Motor neuron (in vitro differentiated cells): ENCODE results near the gene TLR4. TPM values are rescaled to one million over a fixed set of nuclear protein-coding genes. Genes with fewer than 3 reads are reported as not detected.

Source experiments
- ATAC-seq, 8 experiments: fragments of 200-7000 bp; cut with Tn5 transposase; replicated peaks in 6 of 8; 2 replicates each; pipeline ENCODE4 v1.8.0; 2021; ENCODE audit warnings: mild to moderate bottlenecking in 8 of 8, moderate library complexity in 8 of 8
- H3K27ac ChIP-seq, 2 donors: fragments of 250-450 bp; sonication (Bioruptor Pico); 2 replicates each; pipeline ENCODE4 v1.9.0; 2021; ENCODE audit warnings: antibody characterized with exemption in 2 of 2, mild to moderate bottlenecking in 2 of 2, moderate library complexity in 1 of 2
- H3K4me1 ChIP-seq, 2 donors: fragments of 250-450 bp; sonication (Bioruptor Pico); replicated peaks in 1 of 2; 2 replicates each; pipeline ENCODE4 v1.6.1; 2021; ENCODE audit warnings: antibody characterized with exemption in 2 of 2, mild to moderate bottlenecking in 2 of 2, moderate library complexity in 1 of 2
- H3K4me3 ChIP-seq, 5 donors: fragments of 250-450 bp; sonication (Bioruptor Pico); 2 replicates each; pipeline ENCODE4 v1.9.0; 2021; ENCODE audit warnings: antibody characterized with exemption in 5 of 5, mild to moderate bottlenecking in 5 of 5, moderate library complexity in 4 of 5
- WGBS, 10 experiments: fragments of 450-650 bp; shearing (Covaris generic); methylation state at CpG; one replicate each; pipeline ENCODE4 v1.0.0; 2022; 5-methylcytosine and 5-hydroxymethylcytosine counted together
- in situ Hi-C, 9 experiments: fragments of 400-800 bp; cut with MboI; loops; one replicate each; pipeline ENCODE4 v1.15.0; 2021; ENCODE audit warnings: low sequenced_read_pairs in 9 of 9, low pct_unique_long_range_greater_than_20kb in 2 of 9; ENCODE audit not compliant: unreplicated experiment in 9 of 9
- total RNA-seq, 8 experiments: library from RNA; unstranded; fragments of 300-600 nt; gene quantifications; 2 replicates each; pipeline versions ENCODE4 v1.2.3 to v1.2.4, GENCODE V29; 2022

TLR4 gene
- total RNA-seq, 8 experiments from 2014 or later: 0.13 to 13.2 (median 0.76) TPM

- in situ Hi-C loops: no loop called here
- ATAC-seq: peak in 5 of 8 experiments; percentile 64 to 87 (median 74)
- Histone ChIP-seq H3K27ac (peak overlapping the region in 1 of 2 donors; percentile 70), H3K4me3 (no peak overlapping the region), H3K4me1 (peaks cover 64 to 67% of the 10 kb centered on the region in 2 donors)
- 0 to 80% (median 21%) methylated on average over 1 to 4 of the region's 7 CpGs; no CpG with 5 or more reads in 2 of the 10 experiments for WGBS, 10 experiments
Observed at GRCh38 chr9:117737721-117738226, 33.6 kb downstream of the TLR4 start.

GRCh38 chr9:117739206-117739605 is 35.0 kb downstream of the TLR4 start:
- Histone ChIP-seq H3K4me3 (no peak overlapping the region), H3K4me1 (peaks cover 58 to 62% of the 10 kb centered on the region in 2 donors), H3K27ac (no peak overlapping the region)
- ATAC-seq: peak in 2 of 8 experiments; percentile 13 to 14
- WGBS, 10 experiments: 0 to 93% (median 43%) methylated on average over 1 to 8 of the region's 10 CpGs; no CpG with 5 or more reads in 2 of the 10 experiments
- in situ Hi-C loops: no loop called here

DNA sequence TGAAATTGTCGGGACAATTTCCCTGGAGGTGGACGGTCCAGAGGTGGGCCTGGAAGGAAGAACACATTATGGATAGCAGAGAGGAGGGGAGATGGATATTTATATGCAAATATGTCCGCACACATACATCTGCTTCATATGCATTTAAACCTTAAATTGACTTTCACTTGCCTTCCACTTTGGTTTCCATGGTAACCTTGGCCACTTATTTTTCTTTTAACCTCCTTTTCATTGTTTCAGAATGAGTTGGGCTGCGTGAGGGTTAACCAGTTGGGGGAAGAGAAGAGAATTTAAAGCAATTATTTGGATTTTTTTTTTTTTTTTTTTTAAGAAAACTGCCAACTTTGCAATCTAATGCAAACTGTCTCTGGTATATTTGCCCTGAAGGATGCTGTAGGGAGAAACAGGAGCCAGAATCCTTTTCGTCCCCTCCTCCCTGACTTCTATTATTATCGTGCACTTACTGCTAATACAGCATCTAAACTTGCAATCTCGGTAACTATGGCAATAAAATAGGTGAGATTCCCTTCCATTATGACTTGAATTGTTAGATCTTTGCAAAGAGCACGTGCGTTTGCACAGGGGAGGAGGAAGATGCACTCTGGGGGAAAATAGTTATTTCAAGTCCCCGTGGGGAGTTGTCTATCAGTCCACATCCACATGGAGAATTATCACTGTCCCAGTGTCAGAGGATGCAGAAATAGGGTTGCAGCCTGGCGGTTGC is 35.6 kb downstream of the TLR4 start:
- WGBS, 10 experiments: 4 to 74% (median 45%) methylated on average over 1 to 11 of the region's 11 CpGs
- ATAC-seq: peak in 4 of 8 experiments; percentile 24 to 59 (median 30)
- in situ Hi-C loops: no loop called here
- H3K4me3 ChIP-seq: no peak overlapping the region
- peaks cover 58 to 60% of the 10 kb centered on the region in 2 donors for H3K4me1 ChIP-seq
- no peak overlapping the region for H3K27ac ChIP-seq

GRCh38 chr9:117742131-117742530 is 37.9 kb downstream of the TLR4 start:
- no peak overlapping the region for H3K27ac ChIP-seq
- 0 to 68% (median 17%) methylated on average over 1 to 4 of the region's 4 CpGs; no CpG with 5 or more reads in 3 of the 10 experiments for WGBS, 10 experiments
- ATAC-seq: peak in 4 of 8 experiments; percentile 12 to 51 (median 40)
- H3K4me3 ChIP-seq: no peak overlapping the region
- in situ Hi-C loops: no loop called here
- peaks cover 57 to 59% of the 10 kb centered on the region in 2 donors for H3K4me1 ChIP-seq

- 44 to 100% (median 71%) methylated on average over 2 to 3 of the region's 3 CpGs for WGBS, 10 experiments
- H3K27ac ChIP-seq: no peak overlapping the region
- in situ Hi-C loops: no loop called here
- ATAC-seq: no peak
- no peak overlapping the region for H3K4me3 ChIP-seq
- peaks cover 37% of the 10 kb centered on the region in 2 donors for H3K4me1 ChIP-seq
Observed at GRCh38 chr9:117744369-117744768, 40.2 kb downstream of the TLR4 start.

DNA sequence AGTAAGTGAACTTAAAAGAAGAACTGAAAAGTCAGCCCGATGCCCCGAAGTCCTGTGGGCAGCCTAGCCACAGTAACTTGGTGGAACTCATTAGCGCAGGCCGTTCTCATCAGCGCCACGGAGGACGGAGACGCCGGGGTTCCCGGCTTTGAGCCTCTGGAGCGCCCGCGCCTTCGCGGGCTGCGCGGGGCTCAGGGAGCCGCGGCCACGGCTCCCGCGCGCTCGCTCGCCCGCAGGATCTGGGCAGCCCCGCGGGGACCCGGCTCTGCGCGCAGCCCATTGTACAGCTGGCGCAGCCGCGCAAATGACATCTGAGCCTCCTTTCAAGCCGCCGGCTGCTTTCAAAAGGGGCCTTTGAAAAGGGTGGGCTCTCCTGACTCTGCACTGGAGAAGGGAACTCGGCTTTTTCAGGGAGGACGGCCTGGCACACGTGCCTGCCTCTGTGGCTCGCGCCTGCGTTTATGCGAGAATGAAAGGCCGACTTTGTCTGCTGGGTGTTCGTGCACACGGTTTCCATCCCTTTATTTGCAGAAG is 40.7 kb downstream of the TLR4 start:
- H3K4me3 ChIP-seq: peak overlapping the region; percentile 15 to 23 (median 19)
- 0 to 61% (median 5%) methylated on average over 1 to 24 of the region's 46 CpGs; no CpG with 5 or more reads in 1 of the 10 experiments for WGBS, 10 experiments
- peak in 7 of 8 experiments; percentile 60 to 93 (median 84) for ATAC-seq
- H3K27ac ChIP-seq: no peak overlapping the region
- in situ Hi-C loops: no loop called here
- H3K4me1 ChIP-seq: peaks cover 31% of the 10 kb centered on the region in 2 donors

- in situ Hi-C loops: no loop called here
Observed at GRCh38 chr9:117745598-117745997, 41.4 kb downstream of the TLR4 start.

DNA sequence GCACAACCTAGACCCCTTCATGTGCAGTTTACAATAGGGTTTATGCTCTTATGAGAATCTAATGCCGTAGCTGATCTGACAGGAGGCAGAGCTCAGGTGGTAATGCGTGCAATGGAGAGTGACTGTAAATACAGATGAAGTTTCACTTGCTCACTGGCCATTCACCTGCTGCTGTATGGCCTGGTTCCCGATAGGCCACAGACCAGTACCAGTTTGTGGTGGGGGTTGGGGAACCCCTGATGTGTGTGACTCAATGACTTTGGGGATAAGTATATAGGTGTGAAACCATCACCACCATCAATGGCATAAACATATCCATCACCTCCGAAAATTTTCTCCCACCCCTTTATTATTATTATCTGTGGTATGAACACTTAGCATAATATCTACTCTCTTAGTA is 42.1 kb downstream of the TLR4 start:
- H3K27ac ChIP-seq: no peak overlapping the region
- 0 to 100% (median 67%) methylated on average over 1 to 3 of the region's 4 CpGs; no CpG with 5 or more reads in 4 of the 10 experiments for WGBS, 10 experiments
- in situ Hi-C loops: no loop called here
- no peak overlapping the region for H3K4me3 ChIP-seq
- peaks cover 18% of the 10 kb centered on the region in 2 donors for H3K4me1 ChIP-seq
- ATAC-seq: no peak

More at GRCh38 chr9:117745598-117745997, 41.4 kb downstream of the TLR4 start:
- Histone ChIP-seq H3K27ac (no peak overlapping the region), H3K4me1 (peaks cover 24% of the 10 kb centered on the region in 2 donors), H3K4me3 (no peak overlapping the region)
- 60 to 100% (median 87%) methylated on average over 1 to 6 of the region's 8 CpGs; no CpG with 5 or more reads in 3 of the 10 experiments for WGBS, 10 experiments
- no peak for ATAC-seq

GRCh38 chr9:117747386-117747970 is 43.3 kb downstream of the TLR4 start:
- in situ Hi-C loops: no loop called here
- no peak for ATAC-seq
- Histone ChIP-seq H3K4me1 (peaks cover 6% of the 10 kb centered on the region in 2 donors), H3K4me3 (no peak overlapping the region), H3K27ac (no peak overlapping the region)
- WGBS, 10 experiments: 39 to 93% (median 59%) methylated on average over 2 to 5 of the region's 5 CpGs; no CpG with 5 or more reads in 3 of the 10 experiments

- in situ Hi-C loops: loop anchor here in 1 of 9 experiments (25.0 kb wide), 1 partner anchor 263 kb away; no protein-coding TSS in a partner anchor
- 57 to 100% (median 80%) methylated on average over 1 to 2 of the region's 2 CpGs; no CpG with 5 or more reads in 3 of the 10 experiments for WGBS, 10 experiments
- Histone ChIP-seq H3K27ac (no peak overlapping the region), H3K4me1 (peaks cover 0 to 2% of the 10 kb centered on the region in 2 donors), H3K4me3 (no peak overlapping the region)
- ATAC-seq: no peak
Observed at GRCh38 chr9:117750401-117750800, 46.2 kb downstream of the TLR4 start.

DNA sequence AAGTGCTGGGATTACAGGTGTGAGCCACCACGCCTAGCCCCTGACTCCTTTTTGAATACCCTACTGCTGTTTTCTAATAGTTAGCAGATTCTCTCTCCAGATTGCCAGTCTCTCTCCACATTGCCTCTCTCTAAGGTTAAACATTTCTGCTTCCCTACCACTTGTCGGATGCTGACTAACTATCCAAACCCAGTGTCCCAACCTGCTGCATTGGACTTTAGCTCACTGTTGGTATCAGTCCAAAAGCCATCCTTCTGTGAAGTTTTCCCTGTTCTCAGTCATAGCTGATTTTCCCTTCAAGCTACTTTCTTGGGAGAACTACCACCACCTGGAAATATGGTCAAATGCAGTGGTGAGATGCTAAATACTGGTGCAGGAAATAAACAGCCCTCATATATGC is 48.7 kb downstream of the TLR4 start:
- Histone ChIP-seq H3K27ac (no peak overlapping the region), H3K4me1 (peaks cover 0 to 6% of the 10 kb centered on the region in 2 donors), H3K4me3 (no peak overlapping the region)
- 0 to 100% (median 100%) methylated on average over 1 to 2 of the region's 2 CpGs; no CpG with 5 or more reads in 6 of the 10 experiments for WGBS, 10 experiments
- in situ Hi-C loops: loop anchor here in 1 of 9 experiments (25.0 kb wide), 1 partner anchor 266 kb away; no protein-coding TSS in a partner anchor
- no peak for ATAC-seq

DNA sequence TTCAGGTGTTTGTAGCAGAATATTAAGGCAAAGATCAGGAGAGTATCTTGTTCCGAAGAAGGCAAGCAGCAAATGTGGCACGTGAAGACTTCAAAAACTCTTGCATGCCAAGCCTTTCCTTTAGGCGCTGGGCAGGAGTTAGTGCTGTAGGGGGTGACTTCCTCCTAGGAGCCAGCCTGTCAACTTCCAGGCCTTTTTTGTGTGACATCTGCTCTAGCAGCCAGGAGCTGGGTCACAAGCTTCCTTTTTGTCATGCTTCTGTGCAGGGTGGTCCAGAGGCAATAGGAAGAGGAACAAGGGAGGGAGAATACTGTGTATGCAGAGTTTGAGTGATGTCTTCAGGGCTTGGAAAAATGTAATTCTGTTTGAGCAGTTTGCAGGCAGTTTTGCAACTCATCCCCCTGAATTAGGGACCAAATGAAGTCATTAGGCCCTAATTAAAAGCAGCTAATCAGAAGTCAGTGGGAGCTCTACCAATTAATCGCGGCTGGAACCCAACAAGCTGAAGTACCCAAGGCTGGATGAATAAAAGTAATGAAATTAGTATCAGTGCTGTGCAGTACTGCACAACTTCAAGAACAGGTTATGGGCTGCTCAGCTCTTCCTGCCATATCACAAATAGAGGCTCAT is 53.5 kb downstream of the TLR4 start:
- H3K4me3 ChIP-seq: no peak overlapping the region
- in situ Hi-C loops: loop anchor here in 1 of 9 experiments (25.0 kb wide), 1 partner anchor 270 kb away; no protein-coding TSS in a partner anchor
- no peak overlapping the region for H3K27ac ChIP-seq
- H3K4me1 ChIP-seq: peaks cover 2 to 8% of the 10 kb centered on the region in 2 donors
- 0 to 100% (median 40%) methylated on average over 1 to 5 of the region's 5 CpGs; no CpG with 5 or more reads in 3 of the 10 experiments for WGBS, 10 experiments
- ATAC-seq: peak in 1 of 8 experiments; percentile 16
